ENCODE data around the gene KRTAP5-9.
A peak's percentile ranks its signal among the peaks of the same experiment; 100 is the strongest.
"Not testable (repeated sequence)": the region's sequence is repeated elsewhere in the genome, so short reads cannot be mapped to it uniquely, and the experiment has no call there.

The KRTAP5-9 gene

DNA sequence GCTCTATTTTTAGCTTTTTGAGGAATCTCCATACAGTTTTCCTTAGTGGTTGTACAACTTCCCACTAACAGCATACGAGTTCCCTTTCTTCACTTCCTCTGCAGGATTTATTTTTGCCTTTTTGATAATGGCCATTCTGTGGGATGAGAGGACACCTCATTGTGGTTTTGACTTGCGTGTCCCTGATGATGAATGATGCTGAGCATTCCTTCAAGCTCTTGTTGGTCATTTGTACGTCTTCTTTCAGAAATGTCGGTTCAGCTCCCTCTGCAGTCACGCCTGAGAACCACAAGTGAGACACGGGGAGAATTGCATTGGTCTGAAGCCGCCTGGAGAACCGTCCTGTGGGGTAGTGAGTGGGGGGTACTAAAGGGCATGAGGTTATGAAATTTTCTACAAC, 15.2 kb downstream of the KRTAP5-9 start:
- H3K4me3 ChIP-seq (ENCODE audit: low read depth, low read length), result no peak overlapping the region
- TF ChIP-seq, protein P1, sequence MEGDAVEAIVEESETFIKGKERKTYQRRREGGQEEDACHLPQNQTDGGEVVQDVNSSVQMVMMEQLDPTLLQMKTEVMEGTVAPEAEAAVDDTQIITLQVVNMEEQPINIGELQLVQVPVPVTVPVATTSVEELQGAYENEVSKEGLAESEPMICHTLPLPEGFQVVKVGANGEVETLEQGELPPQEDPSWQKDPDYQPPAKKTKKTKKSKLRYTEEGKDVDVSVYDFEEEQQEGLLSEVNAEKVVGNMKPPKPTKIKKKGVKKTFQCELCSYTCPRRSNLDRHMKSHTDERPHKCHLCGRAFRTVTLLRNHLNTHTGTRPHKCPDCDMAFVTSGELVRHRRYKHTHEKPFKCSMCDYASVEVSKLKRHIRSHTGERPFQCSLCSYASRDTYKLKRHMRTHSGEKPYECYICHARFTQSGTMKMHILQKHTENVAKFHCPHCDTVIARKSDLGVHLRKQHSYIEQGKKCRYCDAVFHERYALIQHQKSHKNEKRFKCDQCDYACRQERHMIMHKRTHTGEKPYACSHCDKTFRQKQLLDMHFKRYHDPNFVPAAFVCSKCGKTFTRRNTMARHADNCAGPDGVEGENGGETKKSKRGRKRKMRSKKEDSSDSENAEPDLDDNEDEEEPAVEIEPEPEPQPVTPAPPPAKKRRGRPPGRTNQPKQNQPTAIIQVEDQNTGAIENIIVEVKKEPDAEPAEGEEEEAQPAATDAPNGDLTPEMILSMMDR (IDR thresholded peaks at IDR 0.05; ENCODE audit: insufficient read depth, low read depth, low read length, missing control alignments), result peak; percentile 67
- peak; percentile 74 for DNase-seq (ENCODE audit: low read depth)

DNA sequence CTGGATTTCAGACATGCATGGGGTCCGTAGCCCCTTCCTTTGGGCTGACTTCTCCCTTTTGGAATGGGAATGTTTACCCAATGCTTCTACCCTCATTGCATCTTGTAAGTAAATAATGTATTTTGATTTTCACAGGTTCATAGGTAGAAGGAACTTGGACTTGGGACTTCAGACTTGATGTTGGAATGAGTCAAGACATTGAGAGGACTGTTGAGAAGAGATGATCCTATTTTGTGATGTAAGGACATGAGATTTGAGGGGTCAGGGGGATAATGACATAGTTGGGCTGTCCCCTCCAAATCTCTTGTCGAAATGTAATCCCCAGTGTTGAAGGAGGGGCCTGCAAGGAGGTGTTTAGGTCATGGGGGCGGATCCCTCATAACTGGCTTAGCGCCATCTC, 16.2 kb downstream of the KRTAP5-9 start:
- DNase-seq (ENCODE audit: low read depth), result no peak
- TF ChIP-seq, protein P1 (IDR thresholded peaks at IDR 0.05; ENCODE audit: insufficient read depth, low read depth, low read length, missing control alignments), result no peak
- H3K4me3 ChIP-seq (ENCODE audit: low read depth, low read length), result no peak overlapping the region

GRCh38 chr11:71565263-71565662, 17.0 kb downstream of the KRTAP5-9 start, which contains the start of gene KRTAP5-10:
Gene KRTAP5-10, plus strand, starts transcription at chr11:71565563. Its CDS starts 25 bp downstream, at chr11:71565588.
- TF ChIP-seq, protein P1 (IDR thresholded peaks at IDR 0.05; ENCODE audit: insufficient read depth, low read depth, low read length, missing control alignments), result no peak
- no peak for DNase-seq (ENCODE audit: low read depth)
- no peak within 1 kb of the TSS for H3K4me3 ChIP-seq (ENCODE audit: low read depth, low read length)

DNA sequence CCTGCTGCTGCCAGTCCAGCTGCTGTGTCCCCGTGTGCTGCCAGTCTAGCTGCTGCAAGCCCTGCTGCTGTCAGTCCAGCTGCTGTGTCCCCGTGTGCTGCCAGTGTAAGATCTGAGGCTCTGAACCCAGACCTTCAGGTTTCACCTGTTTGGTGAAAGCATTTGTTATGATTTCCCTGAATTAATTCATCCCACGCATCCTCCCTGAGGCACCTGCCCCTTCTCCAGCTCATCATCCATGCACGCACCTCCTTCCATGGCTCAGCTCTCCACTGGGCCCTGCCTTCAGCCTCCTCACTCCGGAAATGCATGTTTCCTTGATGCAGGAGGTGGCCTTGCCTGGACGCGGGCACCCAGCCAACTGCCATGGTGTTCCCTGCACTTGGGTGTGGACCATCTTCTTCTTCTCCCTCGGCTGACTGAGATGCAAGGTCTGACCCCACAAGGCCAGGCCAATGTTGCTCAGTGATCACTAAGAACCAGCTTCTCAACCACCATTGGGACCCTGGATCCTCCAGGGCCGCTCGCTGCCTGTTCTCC, 17.9 kb downstream of the KRTAP5-9 start:
- H3K4me3 ChIP-seq (ENCODE audit: low read depth, low read length), result no peak overlapping the region
- DNase-seq (ENCODE audit: low read depth), result no peak
- TF ChIP-seq, protein P1 (IDR thresholded peaks at IDR 0.05; ENCODE audit: insufficient read depth, low read depth, low read length, missing control alignments), result no peak

DNA sequence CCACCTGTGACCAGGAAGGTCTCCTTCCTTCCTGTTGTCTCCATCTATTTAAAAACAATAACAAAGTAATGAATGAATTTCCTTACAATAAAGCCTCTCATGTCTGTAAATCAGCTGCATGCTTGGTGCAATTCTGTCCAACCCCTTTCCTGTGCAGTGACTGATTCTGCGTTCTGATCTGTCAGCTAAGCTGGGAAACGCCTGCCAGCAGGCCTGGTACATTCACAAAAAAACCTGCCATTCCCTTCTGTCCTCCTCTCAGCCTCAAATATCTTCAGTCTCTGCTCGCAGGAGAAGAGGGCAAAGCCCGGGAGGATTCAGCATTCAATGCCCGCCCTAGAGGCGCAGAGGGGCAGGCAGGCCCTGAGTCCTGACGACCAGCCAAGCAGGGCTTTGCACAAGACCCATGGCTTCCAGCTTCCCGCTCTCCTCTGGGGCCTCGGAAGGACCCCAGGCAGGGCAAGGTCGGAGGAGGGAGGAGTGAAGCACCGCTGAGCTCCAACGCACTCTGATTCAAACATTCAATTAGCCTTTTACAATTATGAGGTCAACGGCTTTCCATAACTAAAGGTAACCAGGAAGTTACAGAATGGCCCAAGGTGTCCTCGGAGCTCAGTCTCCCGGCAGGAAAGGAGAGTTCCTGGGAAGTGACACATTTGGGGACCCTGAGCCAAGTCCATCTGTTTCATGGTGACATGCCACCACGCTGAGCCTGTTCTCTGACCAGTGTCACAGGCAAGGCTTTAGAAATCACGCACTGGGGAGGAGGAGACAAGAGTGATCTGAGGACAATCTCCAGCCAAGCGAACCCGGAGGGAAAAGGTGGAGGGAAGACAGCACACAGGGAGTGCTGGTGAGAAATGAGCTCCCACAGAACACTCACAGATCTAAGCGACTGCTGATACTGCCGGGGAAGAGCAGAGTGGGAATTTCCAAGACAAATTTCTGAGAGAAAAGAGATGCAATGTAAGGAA, 18.7 kb downstream of the KRTAP5-9 start:
- not testable (repeated sequence) for DNase-seq (ENCODE audit: low read depth); H3K4me3 ChIP-seq (ENCODE audit: low read depth, low read length)

- DNase-seq (ENCODE audit: low read depth), result peak; percentile 28
- not testable (repeated sequence) for H3K4me3 ChIP-seq (ENCODE audit: low read depth, low read length)
These were observed 19.4 kb downstream of the KRTAP5-9 start for GRCh38 chr11:71567633-71568032.

DNA sequence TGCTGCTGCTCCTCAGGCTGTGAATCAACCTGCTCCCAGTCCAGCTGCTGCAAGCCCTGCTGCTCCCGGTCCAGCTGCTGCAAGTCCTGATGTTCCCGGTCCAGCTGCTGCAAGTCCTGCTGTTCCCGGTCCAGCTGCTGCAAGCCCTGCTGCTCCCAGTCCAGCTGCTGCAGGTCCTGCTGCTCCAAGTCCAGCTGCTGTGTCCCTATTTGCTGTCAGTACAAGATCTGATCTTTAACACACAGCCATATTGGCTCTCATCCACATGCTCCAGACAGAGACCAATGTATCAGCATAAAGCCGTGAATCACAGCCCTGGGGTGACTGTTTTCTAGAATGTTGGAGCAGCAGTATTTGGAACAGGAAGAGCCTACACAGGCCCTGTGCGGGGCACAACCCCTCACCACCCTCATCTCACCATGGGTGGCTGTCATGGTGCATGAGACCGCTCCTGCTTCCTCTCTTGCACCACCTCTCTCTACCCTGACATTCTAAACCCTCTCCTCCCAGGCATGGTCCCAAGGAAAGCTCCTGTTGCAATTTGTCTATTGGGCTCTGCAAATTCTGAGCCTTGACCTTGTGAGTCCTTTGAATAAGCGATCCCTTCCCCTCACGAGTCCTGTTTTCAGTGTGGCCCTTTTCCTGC, 20.6 kb downstream of the KRTAP5-9 start:
- H3K4me3 ChIP-seq (ENCODE audit: low read depth, low read length), result no peak overlapping the region
- no peak for DNase-seq (ENCODE audit: low read depth)
- TF ChIP-seq, protein P1 (IDR thresholded peaks at IDR 0.05; ENCODE audit: insufficient read depth, low read depth, low read length, missing control alignments), result no peak

DNA sequence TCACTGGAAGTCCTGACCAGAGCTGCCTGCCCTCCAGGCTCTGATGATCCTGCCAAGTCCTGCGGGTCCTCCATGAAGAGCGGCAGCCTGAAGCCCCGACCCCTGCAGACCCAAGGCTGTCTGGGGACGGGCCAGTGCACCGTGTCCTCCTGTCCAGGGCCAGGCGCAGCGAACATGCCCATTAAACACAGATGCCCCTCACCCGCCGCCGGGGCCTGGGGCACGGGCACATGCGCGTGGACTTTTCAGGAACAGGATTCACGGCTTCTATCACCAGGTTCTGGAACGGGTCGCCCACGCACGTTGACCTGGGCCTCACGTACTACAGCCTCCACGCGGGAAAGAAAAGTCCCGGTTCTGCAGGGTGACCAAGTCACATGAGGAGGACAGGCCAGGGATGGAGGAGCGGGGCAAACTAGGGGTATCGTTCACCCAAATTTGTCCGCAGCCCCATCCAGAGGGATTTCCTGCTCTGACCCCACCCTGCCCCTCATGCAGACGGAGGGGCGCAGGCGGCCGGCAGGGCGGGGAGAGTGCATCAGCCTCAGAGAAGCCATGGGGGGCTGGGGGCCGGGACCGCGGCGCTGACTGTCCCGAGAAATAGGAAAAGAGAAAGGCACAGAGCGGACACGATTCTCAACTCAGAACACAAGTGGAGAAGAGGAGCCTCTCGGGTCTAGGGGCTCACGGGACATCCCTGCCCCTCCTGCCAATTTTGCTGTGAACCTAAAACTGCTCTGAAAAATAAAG, 23.1 kb downstream of the KRTAP5-9 start:
- H3K4me3 ChIP-seq (ENCODE audit: low read depth, low read length); DNase-seq (ENCODE audit: low read depth): not testable (repeated sequence)

Measured in GM12865 (cell line).